BE2C (cell line): ENCODE measurements around the gene RIOX2.

ENCODE experiments used
- DNase-seq: peaks from one replicate; pipeline ENCODE4 v3.0.0-alpha.2; 2020
- H3K27me3 ChIP-seq: fragments of 250-450 bp; sonication (Bioruptor Pico); 2 replicates; pipeline ENCODE4 v1.5.1; 2020; ENCODE audit warnings: mild to moderate bottlenecking
- H3K36me3 ChIP-seq: fragments of 250-450 bp; sonication (Bioruptor Pico); 2 replicates; pipeline ENCODE4 v1.5.1; 2020; ENCODE audit warnings: mild to moderate bottlenecking
- H3K4me1 ChIP-seq: fragments of 250-450 bp; sonication (Bioruptor Pico); 2 replicates; pipeline ENCODE4 v1.5.1; 2020
- H3K4me3 ChIP-seq: 2 replicates; pipeline ENCODE4 v1.5.1; 2011; ENCODE audit warnings: low read depth, low read length
- H3K9me3 ChIP-seq: fragments of 250-450 bp; sonication (Bioruptor Pico); 2 replicates; pipeline ENCODE4 v1.5.1; 2020
- CTCF ChIP-seq: IDR thresholded peaks from 2 replicates; pipeline ENCODE4 v1.5.1; 2012; ENCODE audit warnings: mild to moderate bottlenecking, low read depth, low read length

Gene RIOX2

GRCh38 chr3:97983933-97984491, 11.8 kb upstream of the RIOX2 start:
- no peaks in the 10 kb centered on the region for H3K9me3 ChIP-seq
- H3K27me3 ChIP-seq: no peaks in the 10 kb centered on the region
- H3K4me1 ChIP-seq: no peaks in the 10 kb centered on the region
- DNase-seq: no peak
- H3K4me3 ChIP-seq: no peak overlapping the region
- no peak for TF ChIP-seq CTCF
- no peaks in the 10 kb centered on the region for H3K36me3 ChIP-seq

GRCh38 chr3:97981886-97982285, 9.7 kb upstream of the RIOX2 start:
- Histone ChIP-seq H3K9me3 (no peaks in the 10 kb centered on the region), H3K4me3 (no peak overlapping the region), H3K36me3 (no peaks in the 10 kb centered on the region), H3K4me1 (no peaks in the 10 kb centered on the region), H3K27me3 (no peaks in the 10 kb centered on the region)
- no peak for TF ChIP-seq CTCF
- no peak for DNase-seq

GRCh38 chr3:97979610-97980009, 7.4 kb upstream of the RIOX2 start:
- Histone ChIP-seq H3K36me3 (no peaks in the 10 kb centered on the region), H3K9me3 (no peaks in the 10 kb centered on the region), H3K27me3 (no peaks in the 10 kb centered on the region), H3K4me3 (no peak overlapping the region), H3K4me1 (no peaks in the 10 kb centered on the region)
- DNase-seq: peak; percentile 28
- no peak for TF ChIP-seq CTCF

- TF ChIP-seq CTCF: peak; percentile 26; the same call in 1 of the 2 replicates
- H3K27me3 ChIP-seq: no peaks in the 10 kb centered on the region
- no peak for DNase-seq
- no peaks in the 10 kb centered on the region for H3K4me1 ChIP-seq
- no peaks in the 10 kb centered on the region for H3K36me3 ChIP-seq
- no peaks in the 10 kb centered on the region for H3K9me3 ChIP-seq
- no peak overlapping the region for H3K4me3 ChIP-seq
Observed at GRCh38 chr3:97975466-97975865, 3.2 kb upstream of the RIOX2 start.

GRCh38 chr3:97974996-97975395, 2.8 kb upstream of the RIOX2 start:
- Histone ChIP-seq H3K9me3 (no peaks in the 10 kb centered on the region), H3K27me3 (no peaks in the 10 kb centered on the region), H3K4me1 (no peaks in the 10 kb centered on the region), H3K4me3 (no peak overlapping the region), H3K36me3 (no peaks in the 10 kb centered on the region)
- no peak for TF ChIP-seq CTCF
- no peak for DNase-seq

- no peak for DNase-seq
Observed at GRCh38 chr3:97972976-97973375, 745 bp upstream of the RIOX2 start.

More at GRCh38 chr3:97972976-97973375, 745 bp upstream of the RIOX2 start:
- Histone ChIP-seq H3K4me1 (no peaks in the 10 kb centered on the region; the same call in 1 of the 2 replicates), H3K36me3 (no peaks in the 10 kb centered on the region), H3K27me3 (no peaks in the 10 kb centered on the region), H3K9me3 (no peaks in the 10 kb centered on the region), H3K4me3 (peak overlapping the region; percentile 74; the same call in 1 of the 2 replicates)
- TF ChIP-seq CTCF: no peak
